Measurements from ENCODE around the gene KIR2DL4.
"Not testable (repeated sequence)": the region's sequence is repeated elsewhere in the genome, so short reads cannot be mapped to it uniquely, and the experiment has no call there.

The KIR2DL4 gene

GRCh38 chr19:54803410-54803809 is at the start of gene KIR2DL4:
TSS of gene KIR2DL4 (plus strand) at chr19:54803610. CDS start at chr19:54803652, 42 bp downstream.
- no peak for DNase-seq (ENCODE audit: extremely low read depth, low read depth)
- no peak for TF ChIP-seq CTCF (IDR thresholded peaks at IDR 0.05; ENCODE audit: low read depth, low read length, missing control alignments)
- H3K4me3 ChIP-seq (replicated peaks; ENCODE audit: low read depth, low read length), result no peak within 1 kb of the TSS

- H3K4me3 ChIP-seq (replicated peaks; ENCODE audit: low read depth, low read length); DNase-seq (ENCODE audit: extremely low read depth, low read depth): not testable (repeated sequence)
These were observed 47.0 kb upstream of the KIR2DL4 start for GRCh38 chr19:54756204-54757110.

- DNase-seq (ENCODE audit: extremely low read depth, low read depth); H3K4me3 ChIP-seq (replicated peaks; ENCODE audit: low read depth, low read length): not testable (repeated sequence)
These were observed 44.8 kb upstream of the KIR2DL4 start for GRCh38 chr19:54758577-54758976.

- H3K4me3 ChIP-seq (replicated peaks; ENCODE audit: low read depth, low read length); DNase-seq (ENCODE audit: extremely low read depth, low read depth): not testable (repeated sequence)
These were observed 39.2 kb upstream of the KIR2DL4 start for GRCh38 chr19:54764219-54764618.

- DNase-seq (ENCODE audit: extremely low read depth, low read depth); H3K4me3 ChIP-seq (replicated peaks; ENCODE audit: low read depth, low read length): not testable (repeated sequence)
These were observed 36.9 kb upstream of the KIR2DL4 start for GRCh38 chr19:54766464-54766863.

GRCh38 chr19:54769646-54770045 is 33.8 kb upstream of the KIR2DL4 start, which contains the start of gene KIR2DL1:
TSS of gene KIR2DL1 (plus strand) at chr19:54769793. CDS start at chr19:54769851, 58 bp downstream.
- not testable (repeated sequence) for DNase-seq (ENCODE audit: extremely low read depth, low read depth); H3K4me3 ChIP-seq (replicated peaks; ENCODE audit: low read depth, low read length)

- not testable (repeated sequence) for H3K4me3 ChIP-seq (replicated peaks; ENCODE audit: low read depth, low read length); DNase-seq (ENCODE audit: extremely low read depth, low read depth)
These were observed 32.9 kb upstream of the KIR2DL4 start for GRCh38 chr19:54770511-54770910.

GRCh38 chr19:54771018-54771960 is 32.1 kb upstream of the KIR2DL4 start:
- not testable (repeated sequence) for DNase-seq (ENCODE audit: extremely low read depth, low read depth); H3K4me3 ChIP-seq (replicated peaks; ENCODE audit: low read depth, low read length)

GRCh38 chr19:54772666-54773065 is 30.7 kb upstream of the KIR2DL4 start:
- not testable (repeated sequence) for H3K4me3 ChIP-seq (replicated peaks; ENCODE audit: low read depth, low read length); DNase-seq (ENCODE audit: extremely low read depth, low read depth)

- not testable (repeated sequence) for H3K4me3 ChIP-seq (replicated peaks; ENCODE audit: low read depth, low read length); DNase-seq (ENCODE audit: extremely low read depth, low read depth)
These were observed 28.2 kb upstream of the KIR2DL4 start for GRCh38 chr19:54775095-54775815.

- DNase-seq (ENCODE audit: extremely low read depth, low read depth); H3K4me3 ChIP-seq (replicated peaks; ENCODE audit: low read depth, low read length): not testable (repeated sequence)
These were observed 27.6 kb upstream of the KIR2DL4 start for GRCh38 chr19:54775830-54776229.

GRCh38 chr19:54777851-54778250 is 25.6 kb upstream of the KIR2DL4 start:
- H3K4me3 ChIP-seq (replicated peaks; ENCODE audit: low read depth, low read length); DNase-seq (ENCODE audit: extremely low read depth, low read depth): not testable (repeated sequence)

GRCh38 chr19:54778896-54779295 is 24.5 kb upstream of the KIR2DL4 start:
- not testable (repeated sequence) for DNase-seq (ENCODE audit: extremely low read depth, low read depth); H3K4me3 ChIP-seq (replicated peaks; ENCODE audit: low read depth, low read length)

GRCh38 chr19:54782916-54783315 is 20.5 kb upstream of the KIR2DL4 start:
- not testable (repeated sequence) for H3K4me3 ChIP-seq (replicated peaks; ENCODE audit: low read depth, low read length); DNase-seq (ENCODE audit: extremely low read depth, low read depth)

- DNase-seq (ENCODE audit: extremely low read depth, low read depth); H3K4me3 ChIP-seq (replicated peaks; ENCODE audit: low read depth, low read length): not testable (repeated sequence)
These were observed 17.2 kb upstream of the KIR2DL4 start for GRCh38 chr19:54786091-54786723.

GRCh38 chr19:54788154-54788553 is 15.3 kb upstream of the KIR2DL4 start:
- H3K4me3 ChIP-seq (replicated peaks; ENCODE audit: low read depth, low read length); DNase-seq (ENCODE audit: extremely low read depth, low read depth): not testable (repeated sequence)

All from HFF-Myc (cell line).